Keratinocyte (primary cell): ENCODE results near the gene KDM3B. TPM values are rescaled to one million over a fixed set of nuclear protein-coding genes. Genes with fewer than 3 reads are reported as not detected.

ENCODE experiments used
- DNase-seq: peaks from one replicate; pipeline ENCODE4 v3.0.0-alpha.2; 2011; ENCODE audit warnings: low read depth, missing footprints, low spot score
- FAIRE-seq: peaks from 2 replicates; lab custom pipeline; 2011; peaks lifted over from hg19 to GRCh38; lab: Jason Lieb, UNC
- H2AFZ ChIP-seq: 2 replicates; pipeline ENCODE4 v1.6.0; 2012; ENCODE audit warnings: low read length, control low read depth, inconsistent platforms; ENCODE audit not compliant: control insufficient read depth
- H3K27ac ChIP-seq: 2 replicates; pipeline ENCODE4 v1.5.1; 2011; ENCODE audit warnings: low read length; ENCODE audit not compliant: control insufficient read depth, insufficient read depth
- H3K27me3 ChIP-seq: 3 replicates; pipeline ENCODE4 v1.6.0; 2011; ENCODE audit warnings: low read length; ENCODE audit not compliant: control insufficient read depth, insufficient read depth; ENCODE audit errors: extremely low read depth
- H3K36me3 ChIP-seq, 2 experiments: 2 replicates in 1 of 2; 3 replicates in 1 of 2; pipeline ENCODE4 v1.5.1; 2011; ENCODE audit warnings: low read length in 2 of 2, mild to moderate bottlenecking in 1 of 2; ENCODE audit not compliant: control insufficient read depth in 2 of 2, insufficient read depth in 2 of 2; ENCODE audit errors: extremely low read depth in 1 of 2
- H3K4me1 ChIP-seq: 3 replicates; pipeline ENCODE4 v1.5.1; 2011; ENCODE audit warnings: low read length; ENCODE audit not compliant: control insufficient read depth, insufficient read depth; ENCODE audit errors: extremely low read depth
- H3K4me2 ChIP-seq: 3 replicates; pipeline ENCODE4 v1.6.0; 2011; ENCODE audit warnings: low read depth, low read length; ENCODE audit not compliant: control insufficient read depth, insufficient read depth; ENCODE audit errors: extremely low read depth
- H3K4me3 ChIP-seq, 3 experiments: fragments of 200-600 bp in 1 of 3; sonication (generic) in 1 of 3; 2 replicates in 2 of 3; 3 replicates in 1 of 3; pipeline ENCODE4 v1.5.1; 2011 to 2016; ENCODE audit warnings: low read length in 3 of 3, mild to moderate bottlenecking in 3 of 3, control low read depth in 2 of 3, inconsistent platforms in 1 of 3, low read depth in 1 of 3, mixed read lengths in 1 of 3, mixed run types in 1 of 3, moderate library complexity in 1 of 3; ENCODE audit not compliant: control insufficient read depth in 2 of 3, insufficient read depth in 2 of 3; ENCODE audit errors: extremely low read depth in 1 of 3
- H3K79me2 ChIP-seq: 2 replicates; pipeline ENCODE4 v1.6.0; 2012; ENCODE audit warnings: low read length; ENCODE audit not compliant: control insufficient read depth, insufficient read depth
- H3K9ac ChIP-seq: 3 replicates; pipeline ENCODE4 v1.6.0; 2011; ENCODE audit warnings: low read length; ENCODE audit not compliant: control insufficient read depth, insufficient read depth; ENCODE audit errors: extremely low read depth
- H3K9me1 ChIP-seq: 3 replicates; pipeline ENCODE4 v1.6.0; 2011; ENCODE audit warnings: low read length; ENCODE audit not compliant: control insufficient read depth, insufficient read depth; ENCODE audit errors: extremely low read depth
- H3K9me3 ChIP-seq: 2 replicates; pipeline ENCODE4 v1.5.1; 2012; ENCODE audit warnings: low read depth, low read length; ENCODE audit not compliant: control insufficient read depth
- H4K20me1 ChIP-seq: 3 replicates; pipeline ENCODE4 v1.6.0; 2011; ENCODE audit warnings: low read length; ENCODE audit not compliant: control insufficient read depth, insufficient read depth; ENCODE audit errors: extremely low read depth
- EZH2 ChIP-seq: IDR thresholded peaks from one replicate; pipeline ENCODE4 v1.6.1; 2012; ENCODE audit warnings: inconsistent platforms, mild to moderate bottlenecking, low read length, moderate library complexity
- dilution Hi-C: fragments of 300-500 bp; cut with MboI; formaldehyde crosslinking; loops from one replicate; pipeline ENCODE4 v1.7.0; 2020; ENCODE audit warnings: low sequenced_read_pairs; ENCODE audit not compliant: extremely low pct_ligation_motif_present
- polyA plus RNA-seq, 5 experiments: library from polyadenylated mRNA; depleted of rRNA in 3 of 5; stranded (reverse) in 3 of 5; stranded (forward) in 1 of 5; unstranded in 1 of 5; fragments of >200 nt; gene quantifications; 1 replicate in 1 of 5; 2 replicates in 3 of 5; 3 replicates in 1 of 5; pipeline versions ENCODE4 v1.2.1 to v1.2.3, GENCODE V29; 2011 to 2012; ENCODE audit warnings: missing spikeins in 2 of 5, low read depth in 1 of 5, low replicate concordance in 1 of 5
- TF ChIP-seq, protein P1 (sequence below), 3 experiments: IDR thresholded peaks in 1 of 3; conservative IDR thresholded peaks in 1 of 3; optimal IDR thresholded peaks in 1 of 3; 2 replicates in 2 of 3; 3 replicates in 1 of 3; pipeline versions ENCODE3 to v1.5.1; 2011; ENCODE audit warnings: low read length in 3 of 3, mild to moderate bottlenecking in 3 of 3, moderate library complexity in 2 of 3, control low read depth in 1 of 3, inconsistent platforms in 1 of 3; ENCODE audit not compliant: insufficient read depth in 2 of 3; ENCODE audit errors: extremely low read depth in 1 of 3

Gene KDM3B
- polyA plus RNA-seq, 1 donor (not counting 4 experiments of a cell fraction or from before 2014, with no cell fraction given), result 28.8 TPM

GRCh38 chr5:138366632-138367382, 14.3 kb downstream of the KDM3B start:
- Histone ChIP-seq H3K4me1 (no peaks in the 10 kb centered on the region), H4K20me1 (peaks cover 4% of the 10 kb centered on the region)

GRCh38 chr5:138369261-138369660, 16.8 kb downstream of the KDM3B start:
- dilution Hi-C loops, result no loop called here
- Histone ChIP-seq H3K9ac (no peak overlapping the region), H3K4me2 (no peak overlapping the region), H3K4me3 (no peak overlapping the region), H3K27ac (no peak overlapping the region), H3K79me2 (peaks cover 68% of the 10 kb centered on the region), H3K27me3 (no peaks in the 10 kb centered on the region), H3K4me1 (no peaks in the 10 kb centered on the region), H3K9me3 (no peaks in the 10 kb centered on the region), H2AFZ (no peak overlapping the region), H3K9me1 (peaks cover 3% of the 10 kb centered on the region), H3K36me3 (no peaks in the 10 kb centered on the region), H4K20me1 (peaks cover 4% of the 10 kb centered on the region)
- DNase-seq (no peak), FAIRE-seq (no peak)
- TF ChIP-seq EZH2, result no peak
- TF ChIP-seq, protein P1, sequence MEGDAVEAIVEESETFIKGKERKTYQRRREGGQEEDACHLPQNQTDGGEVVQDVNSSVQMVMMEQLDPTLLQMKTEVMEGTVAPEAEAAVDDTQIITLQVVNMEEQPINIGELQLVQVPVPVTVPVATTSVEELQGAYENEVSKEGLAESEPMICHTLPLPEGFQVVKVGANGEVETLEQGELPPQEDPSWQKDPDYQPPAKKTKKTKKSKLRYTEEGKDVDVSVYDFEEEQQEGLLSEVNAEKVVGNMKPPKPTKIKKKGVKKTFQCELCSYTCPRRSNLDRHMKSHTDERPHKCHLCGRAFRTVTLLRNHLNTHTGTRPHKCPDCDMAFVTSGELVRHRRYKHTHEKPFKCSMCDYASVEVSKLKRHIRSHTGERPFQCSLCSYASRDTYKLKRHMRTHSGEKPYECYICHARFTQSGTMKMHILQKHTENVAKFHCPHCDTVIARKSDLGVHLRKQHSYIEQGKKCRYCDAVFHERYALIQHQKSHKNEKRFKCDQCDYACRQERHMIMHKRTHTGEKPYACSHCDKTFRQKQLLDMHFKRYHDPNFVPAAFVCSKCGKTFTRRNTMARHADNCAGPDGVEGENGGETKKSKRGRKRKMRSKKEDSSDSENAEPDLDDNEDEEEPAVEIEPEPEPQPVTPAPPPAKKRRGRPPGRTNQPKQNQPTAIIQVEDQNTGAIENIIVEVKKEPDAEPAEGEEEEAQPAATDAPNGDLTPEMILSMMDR (optimal IDR thresholded peaks at IDR 0.05 in 1 of 3, IDR thresholded peaks at IDR 0.05 in 1 of 3, conservative IDR thresholded peaks at IDR 0.05 in 1 of 3; ENCODE audit: extremely low read depth in 1 of 3, insufficient read depth in 2 of 3, low read length in 3 of 3), result no peak

More at GRCh38 chr5:138366632-138367382, 14.3 kb downstream of the KDM3B start:
- Histone ChIP-seq H3K27me3 (no peaks in the 10 kb centered on the region), H3K9ac (no peak overlapping the region), H3K4me2 (no peak overlapping the region), H3K9me1 (peaks cover 3% of the 10 kb centered on the region), H3K4me3 (no peak overlapping the region), H3K27ac (no peak overlapping the region), H2AFZ (no peak overlapping the region), H3K79me2 (peaks cover 77% of the 10 kb centered on the region), H3K9me3 (no peaks in the 10 kb centered on the region), H3K36me3 (no peaks in the 10 kb centered on the region)
- dilution Hi-C loops, result no loop called here
- no peak for DNase-seq
- no peak for FAIRE-seq
- TF ChIP-seq EZH2, result no peak
- TF ChIP-seq, protein P1 (optimal IDR thresholded peaks at IDR 0.05 in 1 of 3, IDR thresholded peaks at IDR 0.05 in 1 of 3, conservative IDR thresholded peaks at IDR 0.05 in 1 of 3; ENCODE audit: extremely low read depth in 1 of 3, insufficient read depth in 2 of 3, low read length in 3 of 3), result no peak
